Epithelial cell of esophagus (primary cell): ENCODE measurements around the gene CAMKK1.

Source experiments
- DNase-seq: peaks from one replicate; pipeline ENCODE4 v3.0.0; 2010; ENCODE audit warnings: low read depth
- H3K4me3 ChIP-seq: 2 replicates; pipeline ENCODE4 v1.5.1; 2011; ENCODE audit warnings: mild to moderate bottlenecking, low read length, control low read depth
- TF ChIP-seq, protein P1 (sequence below): IDR thresholded peaks from 2 replicates; pipeline ENCODE4 v1.5.1; 2011; ENCODE audit warnings: low read depth, mild to moderate bottlenecking, low read length, control low read depth, inconsistent platforms; ENCODE audit not compliant: insufficient read depth; ENCODE audit errors: missing control alignments

The CAMKK1 gene

DNA sequence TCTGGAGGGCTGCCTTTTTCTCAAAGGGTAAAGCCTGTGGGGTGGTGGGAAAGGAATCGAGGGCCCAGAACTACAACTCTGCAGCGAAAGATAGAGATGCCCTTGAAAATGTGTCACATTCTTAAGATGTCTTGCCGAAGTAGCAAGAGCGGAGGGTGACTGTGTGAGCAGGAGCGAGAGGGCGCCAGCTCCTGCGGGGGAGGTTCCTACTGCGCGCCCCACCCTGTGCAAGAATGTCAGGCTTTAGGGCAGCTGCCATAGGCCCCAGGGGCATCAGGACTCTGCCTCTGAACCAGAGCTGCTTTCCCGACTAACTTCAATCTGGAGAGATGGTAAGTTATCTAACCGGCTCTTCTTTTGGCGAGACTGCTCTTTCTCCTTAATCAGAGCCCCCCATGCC, 80.1 kb downstream of the CAMKK1 start:
- no peak for DNase-seq
- TF ChIP-seq, protein P1, sequence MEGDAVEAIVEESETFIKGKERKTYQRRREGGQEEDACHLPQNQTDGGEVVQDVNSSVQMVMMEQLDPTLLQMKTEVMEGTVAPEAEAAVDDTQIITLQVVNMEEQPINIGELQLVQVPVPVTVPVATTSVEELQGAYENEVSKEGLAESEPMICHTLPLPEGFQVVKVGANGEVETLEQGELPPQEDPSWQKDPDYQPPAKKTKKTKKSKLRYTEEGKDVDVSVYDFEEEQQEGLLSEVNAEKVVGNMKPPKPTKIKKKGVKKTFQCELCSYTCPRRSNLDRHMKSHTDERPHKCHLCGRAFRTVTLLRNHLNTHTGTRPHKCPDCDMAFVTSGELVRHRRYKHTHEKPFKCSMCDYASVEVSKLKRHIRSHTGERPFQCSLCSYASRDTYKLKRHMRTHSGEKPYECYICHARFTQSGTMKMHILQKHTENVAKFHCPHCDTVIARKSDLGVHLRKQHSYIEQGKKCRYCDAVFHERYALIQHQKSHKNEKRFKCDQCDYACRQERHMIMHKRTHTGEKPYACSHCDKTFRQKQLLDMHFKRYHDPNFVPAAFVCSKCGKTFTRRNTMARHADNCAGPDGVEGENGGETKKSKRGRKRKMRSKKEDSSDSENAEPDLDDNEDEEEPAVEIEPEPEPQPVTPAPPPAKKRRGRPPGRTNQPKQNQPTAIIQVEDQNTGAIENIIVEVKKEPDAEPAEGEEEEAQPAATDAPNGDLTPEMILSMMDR, result no peak
- H3K4me3 ChIP-seq, result no peak overlapping the region

DNA sequence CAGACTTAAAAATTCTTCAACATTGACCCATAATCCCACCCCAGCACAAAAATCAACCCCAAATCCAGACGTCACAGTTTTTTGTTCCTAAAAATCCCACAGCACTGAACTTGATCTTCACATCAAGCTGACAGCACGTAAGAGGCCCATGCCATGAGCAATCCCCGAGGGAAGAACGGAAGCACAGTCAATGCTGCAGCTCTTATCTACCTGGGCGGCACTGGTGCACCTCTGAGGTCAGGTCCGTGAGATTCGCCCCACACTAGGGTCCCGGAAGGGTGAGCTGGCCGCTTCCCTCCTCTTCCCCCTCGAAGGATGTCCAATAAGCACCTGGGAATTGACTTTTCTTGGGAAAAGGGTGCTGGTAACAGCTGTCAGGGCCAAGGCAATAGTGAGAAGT, 80.6 kb downstream of the CAMKK1 start:
- DNase-seq, result no peak
- H3K4me3 ChIP-seq, result no peak overlapping the region
- TF ChIP-seq, protein P1, result no peak
